Natural killer cell (primary cell): ENCODE data around the gene FPR2. TPM values are rescaled to one million over a fixed set of nuclear protein-coding genes. Genes with fewer than 3 reads are reported as not detected.
A peak's percentile ranks its signal among the peaks of the same experiment; 100 is the strongest.

Source experiments
- ATAC-seq, 3 donors: fragments of 150-1000 bp in 2 of 3; fragments of 200-7000 bp in 1 of 3; cut with Tn5 transposase; 1 replicate in 1 of 3; 2 replicates in 2 of 3; pipeline ENCODE4 v1.10.0; 2021; ENCODE audit warnings: mild to moderate bottlenecking in 2 of 3, moderate library complexity in 2 of 3
- DNase-seq, 2 donors: peaks; one replicate each; pipeline versions ENCODE4 v3.0.0 to v3.0.0-alpha.2; 2013 to 2021; ENCODE audit warnings: mixed read lengths in 1 of 2
- H3K27ac ChIP-seq: one replicate; pipeline ENCODE4 v1.5.1; 2013; ENCODE audit warnings: mild to moderate bottlenecking, low read length
- H3K27me3 ChIP-seq: one replicate; pipeline ENCODE4 v1.6.1; 2013; ENCODE audit warnings: low read length; ENCODE audit not compliant: control insufficient read depth, insufficient read depth
- H3K36me3 ChIP-seq: one replicate; pipeline ENCODE4 v1.6.1; 2013; ENCODE audit warnings: low read length; ENCODE audit not compliant: control insufficient read depth, insufficient read depth
- H3K4me1 ChIP-seq: one replicate; pipeline ENCODE4 v1.6.1; 2013; ENCODE audit warnings: low read length; ENCODE audit not compliant: control insufficient read depth, insufficient read depth
- H3K4me3 ChIP-seq: one replicate; pipeline ENCODE4 v1.5.1; 2013; ENCODE audit warnings: low read length
- H3K9me3 ChIP-seq: one replicate; pipeline ENCODE4 v1.6.1; 2013; ENCODE audit warnings: low read length; ENCODE audit not compliant: control insufficient read depth, insufficient read depth
- H3K27ac Mint-ChIP-seq, 2 donors: one replicate each; pipeline ENCODE4 v1.8.0; 2022; ENCODE audit warnings: mild to moderate bottlenecking in 2 of 2, mixed read lengths in 2 of 2, moderate library complexity in 1 of 2
- H3K27me3 Mint-ChIP-seq, 2 donors: one replicate each; pipeline ENCODE4 v1.8.0; 2022; ENCODE audit warnings: low read depth in 2 of 2, mixed read lengths in 2 of 2
- H3K36me3 Mint-ChIP-seq: one replicate; pipeline ENCODE4 v1.8.0; 2022; ENCODE audit warnings: mixed read lengths
- H3K4me1 Mint-ChIP-seq, 2 donors: one replicate each; pipeline ENCODE4 v1.8.0; 2022; ENCODE audit warnings: mixed read lengths in 2 of 2
- H3K4me3 Mint-ChIP-seq: one replicate; pipeline ENCODE4 v1.8.0; 2022; ENCODE audit warnings: mild to moderate bottlenecking, moderate library complexity, mixed read lengths
- H3K9me3 Mint-ChIP-seq, 2 donors: one replicate each; pipeline ENCODE4 v1.8.0; 2022; ENCODE audit warnings: mixed read lengths in 2 of 2
- WGBS: methylation state at CpG from one replicate; pipeline ENCODE4 v1.1.7; 2013; ENCODE audit warnings: missing lambda C conversion rate; ENCODE audit not compliant: insufficient coverage; 5-methylcytosine and 5-hydroxymethylcytosine counted together
- intact Hi-C: fragments of 100-400 bp; cut with micrococcal nuclease; formaldehyde crosslinking; loops from one replicate; pipeline ENCODE4 v1.14.2; 2022
- total RNA-seq, 4 donors: library from RNA; stranded (reverse); fragments of 120-200 nt in 1 of 4; gene quantifications; one replicate each; pipeline versions ENCODE4 v1.2.3 to v1.2.4, GENCODE V29; 2013 to 2022
- TF ChIP-seq, protein P1 (sequence below): fragments of 200-600 bp; IDR thresholded peaks from one replicate; pipeline ENCODE4 v1.8.0; 2022; ENCODE audit warnings: antibody characterized with exemption

The FPR2 gene
- total RNA-seq, 3 donors from 2014 or later (not counting 1 experiment from before 2014, with no cell fraction given), result 0.28 to 2.1 (median 0.59) TPM

- Mint-ChIP-seq H3K27me3 (no peaks in the 10 kb centered on the region), H3K4me1 (peaks cover 15 to 18% of the 10 kb centered on the region in 2 donors), H3K4me3 (no peak overlapping the region), H3K9me3 (peaks cover 2% of the 10 kb centered on the region in 2 donors), H3K27ac (peak overlapping the region; percentile 64 to 76), H3K36me3 (no peaks in the 10 kb centered on the region)
- DNase-seq (no peak), ATAC-seq (no peak)
- Histone ChIP-seq H3K4me1 (peaks cover 5% of the 10 kb centered on the region), H3K27ac (no peak overlapping the region), H3K36me3 (no peaks in the 10 kb centered on the region), H3K4me3 (no peak overlapping the region), H3K27me3 (no peaks in the 10 kb centered on the region), H3K9me3 (no peaks in the 10 kb centered on the region)
- TF ChIP-seq, protein P1, sequence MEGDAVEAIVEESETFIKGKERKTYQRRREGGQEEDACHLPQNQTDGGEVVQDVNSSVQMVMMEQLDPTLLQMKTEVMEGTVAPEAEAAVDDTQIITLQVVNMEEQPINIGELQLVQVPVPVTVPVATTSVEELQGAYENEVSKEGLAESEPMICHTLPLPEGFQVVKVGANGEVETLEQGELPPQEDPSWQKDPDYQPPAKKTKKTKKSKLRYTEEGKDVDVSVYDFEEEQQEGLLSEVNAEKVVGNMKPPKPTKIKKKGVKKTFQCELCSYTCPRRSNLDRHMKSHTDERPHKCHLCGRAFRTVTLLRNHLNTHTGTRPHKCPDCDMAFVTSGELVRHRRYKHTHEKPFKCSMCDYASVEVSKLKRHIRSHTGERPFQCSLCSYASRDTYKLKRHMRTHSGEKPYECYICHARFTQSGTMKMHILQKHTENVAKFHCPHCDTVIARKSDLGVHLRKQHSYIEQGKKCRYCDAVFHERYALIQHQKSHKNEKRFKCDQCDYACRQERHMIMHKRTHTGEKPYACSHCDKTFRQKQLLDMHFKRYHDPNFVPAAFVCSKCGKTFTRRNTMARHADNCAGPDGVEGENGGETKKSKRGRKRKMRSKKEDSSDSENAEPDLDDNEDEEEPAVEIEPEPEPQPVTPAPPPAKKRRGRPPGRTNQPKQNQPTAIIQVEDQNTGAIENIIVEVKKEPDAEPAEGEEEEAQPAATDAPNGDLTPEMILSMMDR, result no peak
- intact Hi-C loops, result no loop called here
- WGBS, result no CpG with 5 or more reads among the region's 2 CpGs
These were observed 46.9 kb downstream of the FPR2 start for GRCh38 chr19:51807925-51808324.

DNA sequence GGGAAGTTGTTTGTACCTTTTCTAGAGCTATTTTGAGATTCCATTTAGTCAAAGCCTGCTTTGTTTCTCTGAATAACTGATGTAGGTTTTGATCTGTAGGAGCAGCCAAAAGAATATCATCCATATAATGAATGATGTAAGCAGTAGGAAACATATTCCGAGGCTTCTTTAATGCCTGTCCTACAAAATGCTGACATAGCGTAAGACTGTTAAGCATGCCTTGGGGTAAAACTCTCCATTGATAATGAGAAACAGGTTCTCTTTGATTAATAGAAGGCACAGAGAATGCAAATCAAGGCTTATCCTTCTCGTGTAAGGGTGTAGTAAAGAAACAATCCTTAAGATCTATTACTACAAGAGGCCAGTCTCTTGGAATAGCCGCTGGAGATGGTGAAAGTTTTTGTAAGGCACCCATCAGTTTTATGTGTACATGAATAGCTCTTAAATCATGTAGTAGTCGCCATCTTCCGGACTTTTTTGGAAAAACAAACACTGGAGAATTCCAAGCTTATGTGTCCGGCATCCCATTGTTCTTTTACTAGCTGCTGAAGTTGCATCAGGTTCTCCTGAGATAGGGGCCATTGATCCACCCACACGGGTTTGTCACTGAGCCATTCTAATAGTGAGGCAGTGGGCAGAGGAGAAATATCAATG, 47.5 kb downstream of the FPR2 start:
- no peaks in the 10 kb centered on the region for H3K27me3 ChIP-seq
- intact Hi-C loops, result no loop called here

DNA sequence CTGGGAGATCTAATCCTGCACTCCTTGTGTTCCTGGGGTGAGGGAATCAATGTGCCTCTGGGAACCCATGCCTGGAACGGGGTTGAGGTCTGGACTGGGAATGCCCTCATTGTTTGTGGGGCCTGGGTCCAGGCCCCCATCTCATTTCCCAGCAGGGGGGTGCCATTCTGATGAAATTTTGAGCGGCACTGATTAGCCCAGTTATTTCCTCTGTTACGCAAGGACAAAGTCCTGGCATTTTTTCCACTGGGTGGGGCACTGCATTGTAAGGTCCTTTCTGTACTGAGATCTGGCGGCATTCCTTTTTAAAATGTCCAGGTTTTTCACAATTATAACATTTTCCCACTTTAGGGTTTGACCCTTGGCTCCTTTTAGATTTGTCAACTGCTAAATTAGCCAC, 48.8 kb downstream of the FPR2 start:
- H3K4me3 ChIP-seq, result no peak overlapping the region
- 89% methylated on average over 4 of the region's 4 CpGs for WGBS

More for the DNA sequence above, 47.5 kb downstream of the FPR2 start:
- DNase-seq (no peak), ATAC-seq (no peak)
- H3K27ac ChIP-seq, result no peak overlapping the region
- peaks cover 5% of the 10 kb centered on the region for H3K4me1 ChIP-seq
- no peaks in the 10 kb centered on the region for H3K9me3 ChIP-seq
- Mint-ChIP-seq H3K36me3 (no peaks in the 10 kb centered on the region), H3K27ac (peak overlapping the region in 1 of 2 donors; percentile 64), H3K27me3 (no peaks in the 10 kb centered on the region), H3K4me3 (no peak overlapping the region), H3K4me1 (peaks cover 15 to 18% of the 10 kb centered on the region in 2 donors), H3K9me3 (peaks cover 2% of the 10 kb centered on the region in 2 donors)
- H3K36me3 ChIP-seq, result no peaks in the 10 kb centered on the region
- 92% methylated on average over 7 of the region's 8 CpGs for WGBS
- no peak overlapping the region for H3K4me3 ChIP-seq
- TF ChIP-seq, protein P1, result no peak

More for the DNA sequence above, 48.8 kb downstream of the FPR2 start:
- ATAC-seq (no peak), DNase-seq (no peak)
- Mint-ChIP-seq H3K9me3 (peaks cover 0 to 2% of the 10 kb centered on the region in 2 donors), H3K4me3 (no peak overlapping the region), H3K36me3 (no peaks in the 10 kb centered on the region), H3K27me3 (no peaks in the 10 kb centered on the region), H3K27ac (no peak overlapping the region), H3K4me1 (peaks cover 15 to 18% of the 10 kb centered on the region in 2 donors)
- Histone ChIP-seq H3K27ac (no peak overlapping the region), H3K9me3 (peaks cover 3% of the 10 kb centered on the region), H3K27me3 (no peaks in the 10 kb centered on the region), H3K4me1 (peaks cover 5% of the 10 kb centered on the region), H3K36me3 (no peaks in the 10 kb centered on the region)
- intact Hi-C loops, result no loop called here
- TF ChIP-seq, protein P1, result no peak
